AG04449 (cell line): ENCODE measurements around the gene ELOVL7.
"Not testable (repeated sequence)": the region's sequence is repeated elsewhere in the genome, so short reads cannot be mapped to it uniquely, and the experiment has no call there.

ENCODE experiments used
- CTCF ChIA-PET: fragments of 350-600 bp; formaldehyde crosslinking; extraction: SDS; loops from one replicate; lab custom pipeline; 2021; ENCODE audit warnings: antibody characterized with exemption; lab: Yijun Ruan, JAX
- POLR2A ChIA-PET: fragments of 400-600, 350-600 bp; formaldehyde crosslinking; extraction: SDS; loops from one replicate; lab custom pipeline; 2020; ENCODE audit warnings: antibody characterized with exemption, inconsistent platforms; lab: Yijun Ruan, JAX
- DNase-seq: peaks from one replicate; pipeline ENCODE4 v3.0.0-alpha.2; 2010; ENCODE audit warnings: low read depth, low spot score
- H3K4me3 ChIP-seq: 2 replicates; pipeline ENCODE4 v1.5.1; 2011; ENCODE audit warnings: low read depth, mild to moderate bottlenecking, control low read depth, low read length
- CTCF ChIP-seq: IDR thresholded peaks from one replicate; pipeline ENCODE4 v1.5.1; 2011; ENCODE audit warnings: mild to moderate bottlenecking, moderate library complexity, low read length, control low read depth, inconsistent platforms; ENCODE audit not compliant: insufficient read depth; ENCODE audit errors: missing control alignments

Gene ELOVL7

GRCh38 chr5:60805463-60805862, 38.6 kb downstream of the ELOVL7 start:
- DNase-seq, result no peak
- POLR2A ChIA-PET, result no interaction called here
- no peak overlapping the region for H3K4me3 ChIP-seq
- CTCF ChIA-PET, result no interaction called here
- no peak for TF ChIP-seq CTCF

GRCh38 chr5:60803712-60804111, 40.4 kb downstream of the ELOVL7 start:
- no peak for TF ChIP-seq CTCF
- no peak for DNase-seq
- POLR2A ChIA-PET, result no interaction called here
- CTCF ChIA-PET, result no interaction called here
- no peak overlapping the region for H3K4me3 ChIP-seq

GRCh38 chr5:60802986-60803385, 41.1 kb downstream of the ELOVL7 start:
- TF ChIP-seq CTCF, result no peak
- no peak overlapping the region for H3K4me3 ChIP-seq
- DNase-seq, result no peak
- ChIA-PET CTCF (no interaction called here), POLR2A (no interaction called here)

GRCh38 chr5:60802226-60802625, 41.8 kb downstream of the ELOVL7 start:
- H3K4me3 ChIP-seq, result no peak overlapping the region
- ChIA-PET POLR2A (no interaction called here), CTCF (no interaction called here)
- no peak for TF ChIP-seq CTCF
- no peak for DNase-seq

- no peak for TF ChIP-seq CTCF
- ChIA-PET CTCF (no interaction called here), POLR2A (no interaction called here)
- no peak for DNase-seq
- no peak overlapping the region for H3K4me3 ChIP-seq
Observed at GRCh38 chr5:60797482-60798153, 46.5 kb downstream of the ELOVL7 start.

- CTCF ChIA-PET, H3K4me3 ChIP-seq, POLR2A ChIA-PET, DNase-seq: not testable (repeated sequence)
Observed at GRCh38 chr5:60795424-60795950, 48.6 kb downstream of the ELOVL7 start.

- ChIA-PET CTCF (no interaction called here), POLR2A (no interaction called here)
- no peak for TF ChIP-seq CTCF
- no peak for DNase-seq
- H3K4me3 ChIP-seq, result no peak overlapping the region
Observed at GRCh38 chr5:60794691-60795090, 49.4 kb downstream of the ELOVL7 start.
